ENCODE data around the gene P4HA2. TPM values are rescaled to one million over a fixed set of nuclear protein-coding genes. Genes with fewer than 3 reads are reported as not detected.

P4HA2 gene
- polyA plus RNA-seq, 1 of the 3 experiments (the other 2 are of a cell fraction): 67.2 TPM

DNA sequence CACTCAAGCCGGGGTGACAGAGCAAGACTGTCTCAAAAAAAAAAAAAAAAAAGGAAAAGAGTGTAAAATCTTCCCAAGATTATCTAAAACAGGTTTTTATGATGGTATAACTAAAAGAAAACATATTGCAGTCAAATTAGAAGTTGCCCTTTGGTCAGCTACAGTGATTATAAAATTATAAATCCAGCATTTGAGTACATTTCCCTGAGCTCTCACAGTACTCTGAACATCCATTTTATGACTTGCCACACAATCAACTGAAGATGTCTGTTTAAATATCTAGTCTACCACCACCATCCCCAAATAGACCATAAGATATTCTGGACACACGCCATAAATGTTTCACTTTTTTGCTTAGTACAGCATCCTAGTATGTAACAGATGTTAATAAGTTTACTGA is 77.1 kb downstream of the P4HA2 start:
- DNase-seq: no peak
- POLR2A ChIA-PET: no interaction called here
- TF ChIP-seq, protein P1, sequence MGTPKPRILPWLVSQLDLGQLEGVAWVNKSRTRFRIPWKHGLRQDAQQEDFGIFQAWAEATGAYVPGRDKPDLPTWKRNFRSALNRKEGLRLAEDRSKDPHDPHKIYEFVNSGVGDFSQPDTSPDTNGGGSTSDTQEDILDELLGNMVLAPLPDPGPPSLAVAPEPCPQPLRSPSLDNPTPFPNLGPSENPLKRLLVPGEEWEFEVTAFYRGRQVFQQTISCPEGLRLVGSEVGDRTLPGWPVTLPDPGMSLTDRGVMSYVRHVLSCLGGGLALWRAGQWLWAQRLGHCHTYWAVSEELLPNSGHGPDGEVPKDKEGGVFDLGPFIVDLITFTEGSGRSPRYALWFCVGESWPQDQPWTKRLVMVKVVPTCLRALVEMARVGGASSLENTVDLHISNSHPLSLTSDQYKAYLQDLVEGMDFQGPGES (IDR thresholded peaks at IDR 0.05; ENCODE audit: low read depth, low read length): no peak
- TF ChIP-seq, protein P2, sequence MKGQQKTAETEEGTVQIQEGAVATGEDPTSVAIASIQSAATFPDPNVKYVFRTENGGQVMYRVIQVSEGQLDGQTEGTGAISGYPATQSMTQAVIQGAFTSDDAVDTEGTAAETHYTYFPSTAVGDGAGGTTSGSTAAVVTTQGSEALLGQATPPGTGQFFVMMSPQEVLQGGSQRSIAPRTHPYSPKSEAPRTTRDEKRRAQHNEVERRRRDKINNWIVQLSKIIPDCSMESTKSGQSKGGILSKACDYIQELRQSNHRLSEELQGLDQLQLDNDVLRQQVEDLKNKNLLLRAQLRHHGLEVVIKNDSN (IDR thresholded peaks at IDR 0.05; ENCODE audit: borderline replicate concordance, low read depth): no peak
- TF ChIP-seq, protein P3, sequence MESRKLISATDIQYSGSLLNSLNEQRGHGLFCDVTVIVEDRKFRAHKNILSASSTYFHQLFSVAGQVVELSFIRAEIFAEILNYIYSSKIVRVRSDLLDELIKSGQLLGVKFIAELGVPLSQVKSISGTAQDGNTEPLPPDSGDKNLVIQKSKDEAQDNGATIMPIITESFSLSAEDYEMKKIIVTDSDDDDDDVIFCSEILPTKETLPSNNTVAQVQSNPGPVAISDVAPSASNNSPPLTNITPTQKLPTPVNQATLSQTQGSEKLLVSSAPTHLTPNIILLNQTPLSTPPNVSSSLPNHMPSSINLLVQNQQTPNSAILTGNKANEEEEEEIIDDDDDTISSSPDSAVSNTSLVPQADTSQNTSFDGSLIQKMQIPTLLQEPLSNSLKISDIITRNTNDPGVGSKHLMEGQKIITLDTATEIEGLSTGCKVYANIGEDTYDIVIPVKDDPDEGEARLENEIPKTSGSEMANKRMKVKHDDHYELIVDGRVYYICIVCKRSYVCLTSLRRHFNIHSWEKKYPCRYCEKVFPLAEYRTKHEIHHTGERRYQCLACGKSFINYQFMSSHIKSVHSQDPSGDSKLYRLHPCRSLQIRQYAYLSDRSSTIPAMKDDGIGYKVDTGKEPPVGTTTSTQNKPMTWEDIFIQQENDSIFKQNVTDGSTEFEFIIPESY (IDR thresholded peaks at IDR 0.05; ENCODE audit: borderline replicate concordance, low read depth): no peak
- TF ChIP-seq GABPA (IDR thresholded peaks at IDR 0.05; ENCODE audit: low read depth) (no peak), RFX5 (IDR thresholded peaks at IDR 0.05; ENCODE audit: low read length) (no peak), TCF12 (IDR thresholded peaks at IDR 0.05) (no peak), EZH2phosphoT487 (IDR thresholded peaks at IDR 0.05; ENCODE audit: borderline replicate concordance, low read depth) (no peak), GATA2 (CRISPR knock-in tag; IDR thresholded peaks at IDR 0.05) (no peak), FOXM1 (IDR thresholded peaks at IDR 0.05; ENCODE audit: low read depth) (no peak)
- Histone ChIP-seq H3K79me2 (ENCODE audit: insufficient read depth) (no peaks in the 10 kb centered on the region), H3F3A (replicated peaks; ENCODE audit: insufficient read depth) (no peaks in the 10 kb centered on the region), H3K27ac (ENCODE audit: low read depth in 2 of 2, low read length in 1 of 2) (no peak overlapping the region), H3K36me3 (replicated peaks in 1 of 2; ENCODE audit: control insufficient read depth in 1 of 2, insufficient read depth in 2 of 2, low read length in 1 of 2) (no peaks in the 10 kb centered on the region), H3K4me1 (ENCODE audit: control insufficient read depth in 1 of 2, insufficient read depth in 2 of 2, low read depth in 1 of 2, low read length in 1 of 2) (no peaks in the 10 kb centered on the region), H2AFZ (ENCODE audit: low read depth) (no peak overlapping the region), H3K27me3 (ENCODE audit: insufficient read depth) (no peaks in the 10 kb centered on the region; the same call in 1 of the 2 replicates), H3K9me2 (no peaks in the 10 kb centered on the region), H3K9me3 (no peaks in the 10 kb centered on the region), H4K20me1 (ENCODE audit: insufficient read depth) (no peaks in the 10 kb centered on the region), H3K4me2 (no peak overlapping the region), H3K9ac (no peak overlapping the region), H3K4me3 (ENCODE audit: low read depth in 2 of 2, low read length in 1 of 2) (no peak overlapping the region)
- CTCF ChIA-PET: no interaction called here
- 7% methylated on average over 2 of the region's 2 CpGs for WGBS (ENCODE audit: low lambda C conversion rate)

DNA sequence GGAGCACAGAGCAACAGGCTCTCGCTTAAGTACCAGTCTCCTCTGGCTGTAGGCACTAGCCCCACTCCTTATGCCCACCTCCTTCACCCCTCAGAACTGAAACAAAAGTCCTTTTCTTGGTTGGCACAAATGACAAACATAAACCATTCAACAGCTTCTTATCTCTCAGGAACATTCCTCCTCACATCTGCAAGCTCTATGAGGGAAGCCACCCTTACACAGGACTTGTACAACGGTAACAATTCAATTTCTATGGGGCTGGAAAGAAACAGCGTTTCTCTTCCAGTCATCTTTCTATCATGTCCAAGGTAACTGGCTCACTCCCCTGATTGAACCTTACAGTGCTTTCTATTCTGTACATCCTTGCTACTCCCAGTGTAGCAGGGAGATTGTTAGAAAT is 80.0 kb downstream of the P4HA2 start:
- 7% methylated on average over 3 of the region's 3 CpGs for WGBS (ENCODE audit: low lambda C conversion rate)
- CTCF ChIA-PET: no interaction called here
- Histone ChIP-seq H3K9me3 (peaks cover 5% of the 10 kb centered on the region; the same call in 1 of the 2 replicates), H3K4me2 (no peak overlapping the region), H4K20me1 (ENCODE audit: insufficient read depth) (no peaks in the 10 kb centered on the region), H3K27ac (ENCODE audit: low read depth in 2 of 2, low read length in 1 of 2) (no peak overlapping the region), H2AFZ (ENCODE audit: low read depth) (no peak overlapping the region), H3K9me2 (no peaks in the 10 kb centered on the region), H3K27me3 (ENCODE audit: insufficient read depth) (no peaks in the 10 kb centered on the region; the same call in 1 of the 2 replicates), H3F3A (replicated peaks; ENCODE audit: insufficient read depth) (no peaks in the 10 kb centered on the region), H3K36me3 (replicated peaks in 1 of 2; ENCODE audit: control insufficient read depth in 1 of 2, insufficient read depth in 2 of 2, low read length in 1 of 2) (no peaks in the 10 kb centered on the region), H3K4me1 (ENCODE audit: control insufficient read depth in 1 of 2, insufficient read depth in 2 of 2, low read depth in 1 of 2, low read length in 1 of 2) (no peaks in the 10 kb centered on the region), H3K79me2 (ENCODE audit: insufficient read depth) (no peaks in the 10 kb centered on the region), H3K4me3 (ENCODE audit: low read depth in 2 of 2, low read length in 1 of 2) (no peak overlapping the region), H3K9ac (no peak overlapping the region)
- POLR2A ChIA-PET: no interaction called here
- DNase-seq: no peak
- TF ChIP-seq, protein P1 (IDR thresholded peaks at IDR 0.05; ENCODE audit: low read depth, low read length): no peak
- TF ChIP-seq POLR2AphosphoS5 (IDR thresholded peaks at IDR 0.05; ENCODE audit: low read depth, low read length) (no peak), ELF1 (IDR thresholded peaks at IDR 0.05) (no peak), RCOR1 (IDR thresholded peaks at IDR 0.05; ENCODE audit: low read length) (no peak), FOSL2 (IDR thresholded peaks at IDR 0.05; ENCODE audit: borderline replicate concordance, low read depth) (no peak), EZH2phosphoT487 (IDR thresholded peaks at IDR 0.05; ENCODE audit: borderline replicate concordance, low read depth) (no peak), JUND (IDR thresholded peaks at IDR 0.05) (no peak), EP300 (IDR thresholded peaks at IDR 0.05; ENCODE audit: borderline replicate concordance in 1 of 2, low read depth in 1 of 2, low read length in 1 of 2) (no peak), SMC3 (IDR thresholded peaks at IDR 0.05; ENCODE audit: low read depth, low read length) (no peak), TAF1 (IDR thresholded peaks at IDR 0.05; ENCODE audit: borderline replicate concordance, low read depth, low read length) (no peak)
- TF ChIP-seq, protein P4, sequence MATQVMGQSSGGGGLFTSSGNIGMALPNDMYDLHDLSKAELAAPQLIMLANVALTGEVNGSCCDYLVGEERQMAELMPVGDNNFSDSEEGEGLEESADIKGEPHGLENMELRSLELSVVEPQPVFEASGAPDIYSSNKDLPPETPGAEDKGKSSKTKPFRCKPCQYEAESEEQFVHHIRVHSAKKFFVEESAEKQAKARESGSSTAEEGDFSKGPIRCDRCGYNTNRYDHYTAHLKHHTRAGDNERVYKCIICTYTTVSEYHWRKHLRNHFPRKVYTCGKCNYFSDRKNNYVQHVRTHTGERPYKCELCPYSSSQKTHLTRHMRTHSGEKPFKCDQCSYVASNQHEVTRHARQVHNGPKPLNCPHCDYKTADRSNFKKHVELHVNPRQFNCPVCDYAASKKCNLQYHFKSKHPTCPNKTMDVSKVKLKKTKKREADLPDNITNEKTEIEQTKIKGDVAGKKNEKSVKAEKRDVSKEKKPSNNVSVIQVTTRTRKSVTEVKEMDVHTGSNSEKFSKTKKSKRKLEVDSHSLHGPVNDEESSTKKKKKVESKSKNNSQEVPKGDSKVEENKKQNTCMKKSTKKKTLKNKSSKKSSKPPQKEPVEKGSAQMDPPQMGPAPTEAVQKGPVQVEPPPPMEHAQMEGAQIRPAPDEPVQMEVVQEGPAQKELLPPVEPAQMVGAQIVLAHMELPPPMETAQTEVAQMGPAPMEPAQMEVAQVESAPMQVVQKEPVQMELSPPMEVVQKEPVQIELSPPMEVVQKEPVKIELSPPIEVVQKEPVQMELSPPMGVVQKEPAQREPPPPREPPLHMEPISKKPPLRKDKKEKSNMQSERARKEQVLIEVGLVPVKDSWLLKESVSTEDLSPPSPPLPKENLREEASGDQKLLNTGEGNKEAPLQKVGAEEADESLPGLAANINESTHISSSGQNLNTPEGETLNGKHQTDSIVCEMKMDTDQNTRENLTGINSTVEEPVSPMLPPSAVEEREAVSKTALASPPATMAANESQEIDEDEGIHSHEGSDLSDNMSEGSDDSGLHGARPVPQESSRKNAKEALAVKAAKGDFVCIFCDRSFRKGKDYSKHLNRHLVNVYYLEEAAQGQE (IDR thresholded peaks at IDR 0.05; ENCODE audit: low read depth, low read length): no peak
- TF ChIP-seq, protein P5, sequence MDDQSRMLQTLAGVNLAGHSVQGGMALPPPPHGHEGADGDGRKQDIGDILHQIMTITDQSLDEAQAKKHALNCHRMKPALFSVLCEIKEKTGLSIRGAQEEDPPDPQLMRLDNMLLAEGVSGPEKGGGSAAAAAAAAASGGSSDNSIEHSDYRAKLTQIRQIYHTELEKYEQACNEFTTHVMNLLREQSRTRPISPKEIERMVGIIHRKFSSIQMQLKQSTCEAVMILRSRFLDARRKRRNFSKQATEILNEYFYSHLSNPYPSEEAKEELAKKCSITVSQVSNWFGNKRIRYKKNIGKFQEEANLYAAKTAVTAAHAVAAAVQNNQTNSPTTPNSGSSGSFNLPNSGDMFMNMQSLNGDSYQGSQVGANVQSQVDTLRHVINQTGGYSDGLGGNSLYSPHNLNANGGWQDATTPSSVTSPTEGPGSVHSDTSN (IDR thresholded peaks at IDR 0.05): no peak

Measured in SK-N-SH (cell line).